ENCODE results near the gene SPRED1.

The SPRED1 gene

DNA sequence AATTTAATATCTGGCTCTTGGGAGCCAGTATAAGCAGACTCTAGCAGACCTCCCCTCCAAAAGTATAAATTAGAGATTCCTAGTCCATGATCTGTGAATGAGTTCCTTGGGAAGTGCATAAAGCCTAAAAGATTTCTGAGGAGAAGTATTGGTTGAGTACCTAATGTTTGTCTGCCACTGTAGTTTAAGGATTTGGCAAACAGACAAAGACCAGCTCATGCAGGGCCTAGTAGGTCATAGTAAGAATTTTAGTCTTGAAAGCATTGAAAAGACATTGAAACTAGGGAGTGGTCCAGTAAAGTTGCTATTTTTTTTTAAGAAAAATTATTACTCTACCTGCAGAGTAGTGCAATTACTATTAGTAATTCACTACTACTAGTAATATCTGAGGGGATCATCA lies 67.5 kb downstream of the SPRED1 start (continued):
- TF ChIP-seq, protein P1, sequence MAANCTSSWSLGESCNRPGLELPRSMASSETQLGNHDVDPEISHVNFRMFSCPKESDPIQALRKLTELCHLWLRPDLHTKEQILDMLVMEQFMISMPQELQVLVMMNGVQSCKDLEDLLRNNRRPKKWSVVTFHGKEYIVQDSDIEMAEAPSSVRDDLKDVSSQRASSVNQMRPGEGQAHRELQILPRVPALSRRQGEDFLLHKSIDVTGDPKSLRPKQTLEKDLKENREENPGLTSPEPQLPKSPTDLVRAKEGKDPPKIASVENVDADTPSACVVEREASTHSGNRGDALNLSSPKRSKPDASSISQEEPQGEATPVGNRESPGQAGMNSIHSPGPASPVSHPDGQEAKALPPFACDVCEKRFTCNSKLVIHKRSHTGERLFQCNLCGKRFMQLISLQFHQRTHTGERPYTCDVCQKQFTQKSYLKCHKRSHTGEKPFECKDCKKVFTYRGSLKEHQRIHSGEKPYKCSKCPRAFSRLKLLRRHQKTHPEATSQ (tag by site-specific recombination; IDR thresholded peaks at IDR 0.05) = no peak
- TF ChIP-seq BCL11A (tag by site-specific recombination; IDR thresholded peaks at IDR 0.05; ENCODE audit: low read depth) = no peak
- TF ChIP-seq, protein P2, sequence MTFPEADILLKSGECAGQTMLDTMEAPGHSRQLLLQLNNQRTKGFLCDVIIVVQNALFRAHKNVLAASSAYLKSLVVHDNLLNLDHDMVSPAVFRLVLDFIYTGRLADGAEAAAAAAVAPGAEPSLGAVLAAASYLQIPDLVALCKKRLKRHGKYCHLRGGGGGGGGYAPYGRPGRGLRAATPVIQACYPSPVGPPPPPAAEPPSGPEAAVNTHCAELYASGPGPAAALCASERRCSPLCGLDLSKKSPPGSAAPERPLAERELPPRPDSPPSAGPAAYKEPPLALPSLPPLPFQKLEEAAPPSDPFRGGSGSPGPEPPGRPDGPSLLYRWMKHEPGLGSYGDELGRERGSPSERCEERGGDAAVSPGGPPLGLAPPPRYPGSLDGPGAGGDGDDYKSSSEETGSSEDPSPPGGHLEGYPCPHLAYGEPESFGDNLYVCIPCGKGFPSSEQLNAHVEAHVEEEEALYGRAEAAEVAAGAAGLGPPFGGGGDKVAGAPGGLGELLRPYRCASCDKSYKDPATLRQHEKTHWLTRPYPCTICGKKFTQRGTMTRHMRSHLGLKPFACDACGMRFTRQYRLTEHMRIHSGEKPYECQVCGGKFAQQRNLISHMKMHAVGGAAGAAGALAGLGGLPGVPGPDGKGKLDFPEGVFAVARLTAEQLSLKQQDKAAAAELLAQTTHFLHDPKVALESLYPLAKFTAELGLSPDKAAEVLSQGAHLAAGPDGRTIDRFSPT (tag by site-specific recombination; IDR thresholded peaks at IDR 0.05) = no peak
- TF ChIP-seq TCF7L2 (IDR thresholded peaks at IDR 0.05; ENCODE audit: borderline replicate concordance, low read depth, low read length) = no peak
- TF ChIP-seq, protein P3, sequence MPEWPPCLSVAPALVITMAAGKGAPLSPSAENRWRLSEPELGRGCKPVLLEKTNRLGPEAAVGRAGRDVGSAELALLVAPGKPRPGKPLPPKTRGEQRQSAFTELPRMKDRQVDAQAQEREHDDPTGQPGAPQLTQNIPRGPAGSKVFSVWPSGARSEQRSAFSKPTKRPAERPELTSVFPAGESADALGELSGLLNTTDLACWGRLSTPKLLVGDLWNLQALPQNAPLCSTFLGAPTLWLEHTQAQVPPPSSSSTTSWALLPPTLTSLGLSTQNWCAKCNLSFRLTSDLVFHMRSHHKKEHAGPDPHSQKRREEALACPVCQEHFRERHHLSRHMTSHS (tag by site-specific recombination; IDR thresholded peaks at IDR 0.05) = no peak

DNA sequence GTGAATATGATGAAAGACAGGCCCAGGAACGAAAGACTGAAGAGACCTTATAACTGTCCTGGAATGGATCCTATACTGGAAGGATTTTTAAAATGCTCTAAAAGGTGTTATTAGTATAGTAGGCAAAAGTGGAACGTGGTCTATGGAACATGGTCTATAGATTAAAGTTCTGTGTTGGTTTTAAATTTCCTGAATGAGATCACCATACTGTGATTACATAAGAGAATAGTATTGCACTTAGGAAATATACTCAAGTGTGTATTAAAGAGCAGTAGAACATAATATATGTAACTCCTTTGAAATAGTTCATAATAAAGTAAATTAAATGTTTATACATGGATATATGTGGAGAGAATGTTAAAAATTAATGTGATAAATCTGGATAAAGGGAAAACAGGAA lies 68.2 kb downstream of the SPRED1 start:
- Histone ChIP-seq H3K4me1 (ENCODE audit: control insufficient read depth, insufficient read depth, low read length) (no peaks in the 10 kb centered on the region), H3K27ac (ENCODE audit: extremely low read depth, low read depth, low read length) (no peak overlapping the region), H3K4me3 (ENCODE audit: low read depth, low read length) (no peak overlapping the region), H3K9me3 (ENCODE audit: control insufficient read depth, insufficient read depth, low read depth, low read length) (no peaks in the 10 kb centered on the region), H3K36me3 (ENCODE audit: control insufficient read depth in 2 of 2, insufficient read depth in 1 of 2, low read length in 2 of 2) (no peaks in the 10 kb centered on the region)
- TF ChIP-seq ZNF707 (tag by site-specific recombination; IDR thresholded peaks at IDR 0.05) (no peak), ZNF302 (tag by site-specific recombination; IDR thresholded peaks at IDR 0.05; ENCODE audit: low read depth) (no peak), ZNF394 (tag by site-specific recombination; IDR thresholded peaks at IDR 0.05; ENCODE audit: borderline replicate concordance) (no peak), ZNF624 (tag by site-specific recombination; IDR thresholded peaks at IDR 0.05) (no peak), ZNF596 (tag by site-specific recombination; IDR thresholded peaks at IDR 0.05) (no peak), BCL11B (tag by site-specific recombination; IDR thresholded peaks at IDR 0.05; ENCODE audit: low read depth) (no peak), KLF16 (tag by site-specific recombination; IDR thresholded peaks at IDR 0.05) (no peak), ZBTB21 (tag by site-specific recombination; IDR thresholded peaks at IDR 0.05) (no peak), ZNF837 (tag by site-specific recombination; IDR thresholded peaks at IDR 0.05) (no peak), ZNF785 (tag by site-specific recombination; IDR thresholded peaks at IDR 0.05) (no peak)
- TF ChIP-seq, protein P4, sequence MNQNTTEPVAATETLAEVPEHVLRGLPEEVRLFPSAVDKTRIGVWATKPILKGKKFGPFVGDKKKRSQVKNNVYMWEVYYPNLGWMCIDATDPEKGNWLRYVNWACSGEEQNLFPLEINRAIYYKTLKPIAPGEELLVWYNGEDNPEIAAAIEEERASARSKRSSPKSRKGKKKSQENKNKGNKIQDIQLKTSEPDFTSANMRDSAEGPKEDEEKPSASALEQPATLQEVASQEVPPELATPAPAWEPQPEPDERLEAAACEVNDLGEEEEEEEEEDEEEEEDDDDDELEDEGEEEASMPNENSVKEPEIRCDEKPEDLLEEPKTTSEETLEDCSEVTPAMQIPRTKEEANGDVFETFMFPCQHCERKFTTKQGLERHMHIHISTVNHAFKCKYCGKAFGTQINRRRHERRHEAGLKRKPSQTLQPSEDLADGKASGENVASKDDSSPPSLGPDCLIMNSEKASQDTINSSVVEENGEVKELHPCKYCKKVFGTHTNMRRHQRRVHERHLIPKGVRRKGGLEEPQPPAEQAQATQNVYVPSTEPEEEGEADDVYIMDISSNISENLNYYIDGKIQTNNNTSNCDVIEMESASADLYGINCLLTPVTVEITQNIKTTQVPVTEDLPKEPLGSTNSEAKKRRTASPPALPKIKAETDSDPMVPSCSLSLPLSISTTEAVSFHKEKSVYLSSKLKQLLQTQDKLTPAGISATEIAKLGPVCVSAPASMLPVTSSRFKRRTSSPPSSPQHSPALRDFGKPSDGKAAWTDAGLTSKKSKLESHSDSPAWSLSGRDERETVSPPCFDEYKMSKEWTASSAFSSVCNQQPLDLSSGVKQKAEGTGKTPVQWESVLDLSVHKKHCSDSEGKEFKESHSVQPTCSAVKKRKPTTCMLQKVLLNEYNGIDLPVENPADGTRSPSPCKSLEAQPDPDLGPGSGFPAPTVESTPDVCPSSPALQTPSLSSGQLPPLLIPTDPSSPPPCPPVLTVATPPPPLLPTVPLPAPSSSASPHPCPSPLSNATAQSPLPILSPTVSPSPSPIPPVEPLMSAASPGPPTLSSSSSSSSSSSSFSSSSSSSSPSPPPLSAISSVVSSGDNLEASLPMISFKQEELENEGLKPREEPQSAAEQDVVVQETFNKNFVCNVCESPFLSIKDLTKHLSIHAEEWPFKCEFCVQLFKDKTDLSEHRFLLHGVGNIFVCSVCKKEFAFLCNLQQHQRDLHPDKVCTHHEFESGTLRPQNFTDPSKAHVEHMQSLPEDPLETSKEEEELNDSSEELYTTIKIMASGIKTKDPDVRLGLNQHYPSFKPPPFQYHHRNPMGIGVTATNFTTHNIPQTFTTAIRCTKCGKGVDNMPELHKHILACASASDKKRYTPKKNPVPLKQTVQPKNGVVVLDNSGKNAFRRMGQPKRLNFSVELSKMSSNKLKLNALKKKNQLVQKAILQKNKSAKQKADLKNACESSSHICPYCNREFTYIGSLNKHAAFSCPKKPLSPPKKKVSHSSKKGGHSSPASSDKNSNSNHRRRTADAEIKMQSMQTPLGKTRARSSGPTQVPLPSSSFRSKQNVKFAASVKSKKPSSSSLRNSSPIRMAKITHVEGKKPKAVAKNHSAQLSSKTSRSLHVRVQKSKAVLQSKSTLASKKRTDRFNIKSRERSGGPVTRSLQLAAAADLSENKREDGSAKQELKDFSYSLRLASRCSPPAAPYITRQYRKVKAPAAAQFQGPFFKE (tag by site-specific recombination; IDR thresholded peaks at IDR 0.05; ENCODE audit: borderline replicate concordance) = no peak
- TF ChIP-seq, protein P5, sequence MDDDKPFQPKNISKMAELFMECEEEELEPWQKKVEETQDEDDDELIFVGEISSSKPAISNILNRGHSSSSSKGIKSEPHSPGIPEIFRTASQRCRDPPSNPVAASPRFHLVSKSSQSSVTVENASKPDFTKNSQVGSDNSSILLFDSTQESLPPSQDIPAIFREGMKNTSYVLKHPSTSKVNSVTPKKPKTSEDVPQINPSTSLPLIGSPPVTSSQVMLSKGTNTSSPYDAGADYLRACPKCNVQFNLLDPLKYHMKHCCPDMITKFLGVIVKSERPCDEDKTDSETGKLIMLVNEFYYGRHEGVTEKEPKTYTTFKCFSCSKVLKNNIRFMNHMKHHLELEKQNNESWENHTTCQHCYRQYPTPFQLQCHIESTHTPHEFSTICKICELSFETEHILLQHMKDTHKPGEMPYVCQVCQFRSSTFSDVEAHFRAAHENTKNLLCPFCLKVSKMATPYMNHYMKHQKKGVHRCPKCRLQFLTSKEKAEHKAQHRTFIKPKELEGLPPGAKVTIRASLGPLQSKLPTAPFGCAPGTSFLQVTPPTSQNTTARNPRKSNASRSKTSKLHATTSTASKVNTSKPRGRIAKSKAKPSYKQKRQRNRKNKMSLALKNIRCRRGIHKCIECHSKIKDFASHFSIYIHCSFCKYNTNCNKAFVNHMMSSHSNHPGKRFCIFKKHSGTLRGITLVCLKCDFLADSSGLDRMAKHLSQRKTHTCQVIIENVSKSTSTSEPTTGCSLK (tag by site-specific recombination; IDR thresholded peaks at IDR 0.05) = no peak
- TF ChIP-seq, protein P6, sequence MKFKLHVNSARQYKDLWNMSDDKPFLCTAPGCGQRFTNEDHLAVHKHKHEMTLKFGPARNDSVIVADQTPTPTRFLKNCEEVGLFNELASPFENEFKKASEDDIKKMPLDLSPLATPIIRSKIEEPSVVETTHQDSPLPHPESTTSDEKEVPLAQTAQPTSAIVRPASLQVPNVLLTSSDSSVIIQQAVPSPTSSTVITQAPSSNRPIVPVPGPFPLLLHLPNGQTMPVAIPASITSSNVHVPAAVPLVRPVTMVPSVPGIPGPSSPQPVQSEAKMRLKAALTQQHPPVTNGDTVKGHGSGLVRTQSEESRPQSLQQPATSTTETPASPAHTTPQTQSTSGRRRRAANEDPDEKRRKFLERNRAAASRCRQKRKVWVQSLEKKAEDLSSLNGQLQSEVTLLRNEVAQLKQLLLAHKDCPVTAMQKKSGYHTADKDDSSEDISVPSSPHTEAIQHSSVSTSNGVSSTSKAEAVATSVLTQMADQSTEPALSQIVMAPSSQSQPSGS (tag by site-specific recombination; IDR thresholded peaks at IDR 0.05; ENCODE audit: low read depth) = no peak
- CTCF ChIA-PET = no interaction called here
- POLR2A ChIA-PET = no interaction called here
